ENCODE results near the gene FAM151B.
"Not testable (repeated sequence)": the region's sequence is repeated elsewhere in the genome, so short reads cannot be mapped to it uniquely, and the experiment has no call there.

FAM151B gene

GRCh38 chr5:80482578-80482977, 5.3 kb upstream of the FAM151B start:
- no peak for DNase-seq (ENCODE audit: low read depth)
- TF ChIP-seq, protein P1, sequence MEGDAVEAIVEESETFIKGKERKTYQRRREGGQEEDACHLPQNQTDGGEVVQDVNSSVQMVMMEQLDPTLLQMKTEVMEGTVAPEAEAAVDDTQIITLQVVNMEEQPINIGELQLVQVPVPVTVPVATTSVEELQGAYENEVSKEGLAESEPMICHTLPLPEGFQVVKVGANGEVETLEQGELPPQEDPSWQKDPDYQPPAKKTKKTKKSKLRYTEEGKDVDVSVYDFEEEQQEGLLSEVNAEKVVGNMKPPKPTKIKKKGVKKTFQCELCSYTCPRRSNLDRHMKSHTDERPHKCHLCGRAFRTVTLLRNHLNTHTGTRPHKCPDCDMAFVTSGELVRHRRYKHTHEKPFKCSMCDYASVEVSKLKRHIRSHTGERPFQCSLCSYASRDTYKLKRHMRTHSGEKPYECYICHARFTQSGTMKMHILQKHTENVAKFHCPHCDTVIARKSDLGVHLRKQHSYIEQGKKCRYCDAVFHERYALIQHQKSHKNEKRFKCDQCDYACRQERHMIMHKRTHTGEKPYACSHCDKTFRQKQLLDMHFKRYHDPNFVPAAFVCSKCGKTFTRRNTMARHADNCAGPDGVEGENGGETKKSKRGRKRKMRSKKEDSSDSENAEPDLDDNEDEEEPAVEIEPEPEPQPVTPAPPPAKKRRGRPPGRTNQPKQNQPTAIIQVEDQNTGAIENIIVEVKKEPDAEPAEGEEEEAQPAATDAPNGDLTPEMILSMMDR (IDR thresholded peaks at IDR 0.05; ENCODE audit: low read length, missing control alignments) = no peak
- H3K4me3 ChIP-seq (replicated peaks; ENCODE audit: low read depth, low read length) = no peak overlapping the region

GRCh38 chr5:80483636-80484232, 4.2 kb upstream of the FAM151B start:
- no peak overlapping the region for H3K4me3 ChIP-seq (replicated peaks; ENCODE audit: low read depth, low read length)
- TF ChIP-seq, protein P1 (IDR thresholded peaks at IDR 0.05; ENCODE audit: low read length, missing control alignments) = no peak
- DNase-seq (ENCODE audit: low read depth) = no peak

DNA sequence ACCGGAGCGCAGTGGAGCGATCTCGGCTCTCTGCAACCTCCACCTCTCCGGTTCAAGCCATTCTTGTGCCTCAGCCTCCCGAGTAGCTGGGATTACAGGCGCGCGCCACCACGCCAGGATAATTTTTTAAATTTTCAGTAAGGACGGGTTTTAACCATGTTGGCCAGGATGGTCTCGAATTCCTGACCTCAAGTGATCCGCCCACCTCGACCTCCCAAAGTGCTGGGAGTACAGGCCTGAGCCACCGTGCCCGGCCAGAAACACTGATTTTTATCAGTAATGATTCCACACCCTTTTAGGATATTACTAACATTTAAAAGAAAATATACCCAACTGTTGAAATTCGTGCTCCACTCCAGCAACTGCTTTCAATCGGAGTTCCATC, 464 bp upstream of the FAM151B start:
- DNase-seq (ENCODE audit: low read depth) = no peak
- TF ChIP-seq, protein P1 (IDR thresholded peaks at IDR 0.05; ENCODE audit: low read length, missing control alignments) = no peak
- H3K4me3 ChIP-seq (replicated peaks; ENCODE audit: low read depth, low read length) = peak overlapping the region; percentile 79

- no peak overlapping the region for H3K4me3 ChIP-seq (replicated peaks; ENCODE audit: low read depth, low read length)
- TF ChIP-seq, protein P1 (IDR thresholded peaks at IDR 0.05; ENCODE audit: low read length, missing control alignments) = no peak
- no peak for DNase-seq (ENCODE audit: low read depth)
These were observed 3.4 kb downstream of the FAM151B start for GRCh38 chr5:80491296-80491695.

DNA sequence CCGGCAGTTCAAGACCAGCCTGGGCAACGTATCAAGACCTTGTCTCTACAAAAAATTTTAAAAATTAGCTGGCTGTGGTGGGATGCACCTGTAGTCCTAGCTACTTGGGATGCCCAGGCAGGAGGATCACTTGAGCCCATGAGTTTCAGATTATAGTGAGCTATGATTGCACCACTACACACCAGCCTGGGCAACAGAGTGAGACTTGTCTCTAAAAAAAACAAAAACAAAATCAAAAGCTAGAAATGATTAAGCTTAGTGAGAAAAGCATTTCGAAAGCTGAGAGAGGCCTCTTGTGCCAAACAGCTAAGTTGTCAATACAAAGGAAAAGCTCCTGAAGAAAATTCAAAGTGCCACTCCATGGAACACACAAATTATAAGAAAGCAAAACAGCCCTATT, 4.8 kb downstream of the FAM151B start:
- no peak for DNase-seq (ENCODE audit: low read depth)
- TF ChIP-seq, protein P1 (IDR thresholded peaks at IDR 0.05; ENCODE audit: low read length, missing control alignments) = no peak
- H3K4me3 ChIP-seq (replicated peaks; ENCODE audit: low read depth, low read length) = no peak overlapping the region

- H3K4me3 ChIP-seq (replicated peaks; ENCODE audit: low read depth, low read length); DNase-seq (ENCODE audit: low read depth): not testable (repeated sequence)
These were observed 5.5 kb downstream of the FAM151B start for GRCh38 chr5:80493443-80493842.

DNA sequence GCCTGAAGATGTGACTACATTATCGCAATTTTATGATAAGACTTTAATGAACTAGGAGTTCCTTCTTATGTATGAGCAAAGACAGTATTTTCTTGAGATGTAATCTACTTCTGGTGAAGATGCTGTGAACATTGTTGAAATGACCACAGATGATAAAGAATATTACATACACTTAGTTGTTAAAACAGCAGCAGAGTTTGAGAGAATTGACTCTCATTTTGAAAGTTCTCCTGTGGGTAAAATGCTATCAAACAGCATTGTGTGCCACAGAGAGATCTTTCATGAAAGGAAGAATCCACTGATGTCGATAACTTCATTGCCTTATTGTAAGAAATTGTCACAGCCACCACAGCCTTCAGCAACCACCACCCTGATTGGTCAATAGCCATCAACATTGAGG, 8.0 kb downstream of the FAM151B start:
- H3K4me3 ChIP-seq (replicated peaks; ENCODE audit: low read depth, low read length) = no peak overlapping the region
- no peak for DNase-seq (ENCODE audit: low read depth)
- TF ChIP-seq, protein P1 (IDR thresholded peaks at IDR 0.05; ENCODE audit: low read length, missing control alignments) = no peak
